Tibial artery (tissue), 4 donors: Measurements from ENCODE around the gene MYBL2.

Source experiments
- DNase-seq, 2 donors: peaks; one replicate each; pipeline ENCODE4 v3.0.0-alpha.2; 2019
- H3K27ac ChIP-seq, 2 donors: fragments of 200-600 bp; sonication (generic) in 1 of 2; 1 replicate in 1 of 2; 2 replicates in 1 of 2; pipeline ENCODE4 v1.5.1; 2018 to 2019; ENCODE audit warnings: mild to moderate bottlenecking in 1 of 2
- H3K27me3 ChIP-seq, 2 donors: fragments of 200-600 bp; sonication (generic) in 1 of 2; one replicate each; pipeline versions ENCODE4 v1.5.1 to v1.6.0; 2016 to 2019
- H3K36me3 ChIP-seq, 3 donors: fragments of 200-600 bp; sonication (generic) in 2 of 3; one replicate each; pipeline ENCODE4 v1.5.1; 2016 to 2019; ENCODE audit warnings: mild to moderate bottlenecking in 2 of 3
- H3K4me1 ChIP-seq, 4 donors: fragments of 200-600 bp; sonication (generic) in 2 of 4; 1 replicate in 3 of 4; 2 replicates in 1 of 4; pipeline ENCODE4 v1.5.1; 2016 to 2019
- H3K4me3 ChIP-seq, 2 donors: fragments of 200-600 bp; sonication (generic) in 1 of 2; 1 replicate in 1 of 2; 2 replicates in 1 of 2; pipeline ENCODE4 v1.5.1; 2018 to 2019; ENCODE audit warnings: mild to moderate bottlenecking in 2 of 2
- H3K9me3 ChIP-seq, 3 donors: fragments of 200-600 bp; sonication (generic) in 1 of 3; one replicate each; pipeline ENCODE4 v1.5.1; 2016 to 2019
- CTCF ChIP-seq, 2 experiments: fragments of 200-600 bp in 1 of 2; fragments of 450-650 bp in 1 of 2; IDR thresholded peaks; one replicate each; pipeline ENCODE4 v1.5.1; 2017 to 2019; ENCODE audit warnings: antibody characterized with exemption in 2 of 2, mild to moderate bottlenecking in 1 of 2, moderate library complexity in 1 of 2
- intact Hi-C: fragments of 100-400 bp; cut with DNase I; formaldehyde crosslinking; loops from one replicate; pipeline ENCODE4 v1.15.0; 2023; ENCODE audit warnings: low total_unique reads

MYBL2 gene

GRCh38 chr20:43715511-43715910, 48.6 kb downstream of the MYBL2 start:
- Histone ChIP-seq H3K4me3 (no peak overlapping the region), H3K27me3 (no peaks in the 10 kb centered on the region), H3K36me3 (no peaks in the 10 kb centered on the region), H3K9me3 (no peaks in the 10 kb centered on the region), H3K4me1 (no peaks in the 10 kb centered on the region), H3K27ac (no peak overlapping the region)
- no peak for DNase-seq
- intact Hi-C loops, result no loop called here
- no peak for TF ChIP-seq CTCF (IDR thresholded peaks at IDR 0.05)

GRCh38 chr20:43716123-43716522, 49.2 kb downstream of the MYBL2 start:
- H3K4me3 ChIP-seq, result no peak overlapping the region
- intact Hi-C loops, result no loop called here

GRCh38 chr20:43716757-43717615, 50.1 kb downstream of the MYBL2 start:
- no peak for TF ChIP-seq CTCF (IDR thresholded peaks at IDR 0.05)
- no peak overlapping the region for H3K27ac ChIP-seq
- DNase-seq, result no peak
- peaks cover 0 to 3% of the 10 kb centered on the region in 2 donors for H3K27me3 ChIP-seq
- no peaks in the 10 kb centered on the region for H3K36me3 ChIP-seq
- H3K4me3 ChIP-seq, result no peak overlapping the region
- intact Hi-C loops, result no loop called here
- no peaks in the 10 kb centered on the region for H3K9me3 ChIP-seq
- peaks cover 0 to 5% (median 0%) of the 10 kb centered on the region in 4 donors for H3K4me1 ChIP-seq

More at GRCh38 chr20:43716123-43716522, 49.2 kb downstream of the MYBL2 start:
- Histone ChIP-seq H3K36me3 (no peaks in the 10 kb centered on the region), H3K27me3 (peaks cover 0 to 1% of the 10 kb centered on the region in 2 donors), H3K9me3 (no peaks in the 10 kb centered on the region), H3K4me1 (no peaks in the 10 kb centered on the region), H3K27ac (no peak overlapping the region)
- no peak for DNase-seq
- TF ChIP-seq CTCF (IDR thresholded peaks at IDR 0.05), result no peak

GRCh38 chr20:43717616-43717995, 50.7 kb downstream of the MYBL2 start:
- Histone ChIP-seq H3K27ac (no peak overlapping the region), H3K4me1 (peaks cover 0 to 5% (median 0%) of the 10 kb centered on the region in 4 donors), H3K4me3 (no peak overlapping the region), H3K27me3 (peaks cover 0 to 3% of the 10 kb centered on the region in 2 donors), H3K36me3 (no peaks in the 10 kb centered on the region), H3K9me3 (no peaks in the 10 kb centered on the region)
- DNase-seq, result no peak
- intact Hi-C loops, result no loop called here
- no peak for TF ChIP-seq CTCF (IDR thresholded peaks at IDR 0.05)

GRCh38 chr20:43720007-43720406, 53.1 kb downstream of the MYBL2 start:
- intact Hi-C loops, result no loop called here

More at GRCh38 chr20:43720007-43720406, 53.1 kb downstream of the MYBL2 start:
- TF ChIP-seq CTCF (IDR thresholded peaks at IDR 0.05), result no peak
- DNase-seq, result no peak
- peaks cover 0 to 3% of the 10 kb centered on the region in 2 donors for H3K27me3 ChIP-seq
- no peaks in the 10 kb centered on the region for H3K9me3 ChIP-seq
- H3K4me1 ChIP-seq, result peaks cover 0 to 5% (median 0%) of the 10 kb centered on the region in 4 donors
- no peaks in the 10 kb centered on the region for H3K36me3 ChIP-seq
- no peak overlapping the region for H3K4me3 ChIP-seq
- no peak overlapping the region for H3K27ac ChIP-seq
